OCI-LY3 (cell line): Measurements from ENCODE around the gene DYRK3.
A peak's percentile ranks its signal among the peaks of the same experiment; 100 is the strongest.

Source experiments
- H2AFZ ChIP-seq: fragments of 200-600, 300-600 bp; shearing (Covaris generic); 2 replicates; pipeline ENCODE4 v1.6.0; 2014; ENCODE audit warnings: antibody characterized with exemption, low read depth, low read length
- H3K27ac ChIP-seq: fragments of 200-600, 300-600 bp; sonication (generic); 2 replicates; pipeline ENCODE4 v1.5.1; 2014; ENCODE audit warnings: mild to moderate bottlenecking, low read length, moderate library complexity, mixed read lengths
- H3K27me3 ChIP-seq: fragments of 200-600, 300-600 bp; sonication (generic); 2 replicates; pipeline ENCODE4 v1.6.1; 2014; ENCODE audit warnings: low read depth, low read length, mixed read lengths
- H3K36me3 ChIP-seq: fragments of 200-600, 300-600 bp; sonication (generic); replicated peaks from 2 replicates; pipeline ENCODE3; 2014; ENCODE audit warnings: low read depth, low read length, mixed read lengths
- H3K4me1 ChIP-seq: fragments of 300-600, 200-600 bp; sonication (generic); 2 replicates; pipeline ENCODE4 v1.6.1; 2014; ENCODE audit warnings: low read length, mixed read lengths
- H3K4me2 ChIP-seq: fragments of 200-600, 300-600 bp; sonication (generic); 2 replicates; pipeline ENCODE4 v1.6.1; 2014; ENCODE audit warnings: low read length, mixed read lengths
- H3K4me3 ChIP-seq: fragments of 300-600, 200-600 bp; sonication (generic); 2 replicates; pipeline ENCODE4 v1.5.1; 2014; ENCODE audit warnings: antibody characterized with exemption, mild to moderate bottlenecking, low read length, moderate library complexity
- H3K79me2 ChIP-seq: fragments of 300-600, 200-600 bp; shearing (Covaris generic); 2 replicates; pipeline ENCODE4 v1.6.1; 2014; ENCODE audit warnings: mild to moderate bottlenecking, low read length, mixed read lengths
- H3K9ac ChIP-seq: fragments of 300-600, 200-600 bp; shearing (Covaris generic); 2 replicates; pipeline ENCODE4 v1.6.0; 2014; ENCODE audit warnings: mild to moderate bottlenecking, low read length, moderate library complexity
- H3K9me3 ChIP-seq: fragments of 200-600, 300-600 bp; shearing (Covaris generic); 2 replicates; pipeline ENCODE4 v1.6.1; 2014; ENCODE audit warnings: low read length, mixed read lengths; ENCODE audit not compliant: insufficient read depth
- H4K20me1 ChIP-seq: fragments of 200-600, 300-600 bp; sonication (generic); 2 replicates; pipeline ENCODE4 v1.6.1; 2016; ENCODE audit warnings: low read length, mixed read lengths; ENCODE audit not compliant: insufficient read depth
- EZH2phosphoT487 ChIP-seq: fragments of 200-600 bp; shearing (Covaris generic); IDR thresholded peaks from 2 replicates; pipeline ENCODE4 v1.6.1; 2018; ENCODE audit warnings: antibody characterized with exemption, mixed run types, low read depth
- TF ChIP-seq, protein P1 (sequence below): fragments of 200-600, 300-600 bp; sonication (generic); IDR thresholded peaks from 2 replicates; pipeline ENCODE4 v1.5.1; 2014; ENCODE audit warnings: antibody characterized with exemption, low read length, low read depth

Gene DYRK3

DNA sequence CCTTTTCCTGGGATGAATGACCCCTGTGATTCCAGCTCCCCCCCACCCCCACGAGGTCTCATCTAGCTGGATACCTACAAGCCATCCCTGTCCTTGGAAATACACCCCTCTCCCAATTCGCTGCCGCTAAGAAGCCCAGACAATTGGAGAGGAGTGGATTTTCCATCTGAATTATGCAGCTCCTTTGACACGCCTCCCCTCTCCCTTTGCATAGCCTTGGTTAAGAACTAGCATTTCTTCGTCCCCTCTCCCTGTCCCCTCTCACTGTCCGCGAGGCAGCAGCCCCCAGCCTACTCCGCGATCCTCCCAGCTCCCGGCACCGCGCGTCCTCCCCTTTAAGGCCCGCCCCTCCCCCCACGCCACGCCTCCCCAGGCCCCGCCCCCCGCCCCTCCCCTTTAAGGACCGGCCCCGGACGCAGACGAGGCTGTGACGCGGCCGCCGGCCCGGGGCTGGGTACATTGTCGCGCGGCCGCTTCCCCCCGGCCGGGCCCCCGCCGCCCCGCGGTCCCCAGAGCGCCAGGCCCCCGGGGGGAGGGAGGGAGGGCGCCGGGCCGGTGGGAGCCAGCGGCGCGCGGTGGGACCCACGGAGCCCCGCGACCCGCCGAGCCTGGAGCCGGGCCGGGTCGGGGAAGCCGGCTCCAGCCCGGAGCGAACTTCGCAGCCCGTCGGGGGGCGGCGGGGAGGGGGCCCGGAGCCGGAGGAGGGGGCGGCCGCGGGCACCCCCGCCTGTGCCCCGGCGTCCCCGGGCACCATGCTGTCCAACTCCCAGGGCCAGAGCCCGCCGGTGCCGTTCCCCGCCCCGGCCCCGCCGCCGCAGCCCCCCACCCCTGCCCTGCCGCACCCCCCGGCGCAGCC is 49.4 kb downstream of the DYRK3 start, which contains the start of gene MAPKAPK2:
TSS of gene MAPKAPK2 (plus strand) at position 428 of the 856 bp plus-strand sequence. CDS start at position 753, 325 bp downstream.
- Histone ChIP-seq H3K4me1 (peaks cover 62% of the 10 kb centered on the region), H3K9ac (peak within 1 kb of the TSS; percentile 75), H2AFZ (no peak within 1 kb of the TSS; the same call in 1 of the 2 replicates), H3K4me2 (peak within 1 kb of the TSS; percentile 94), H4K20me1 (peaks cover 38% of the 10 kb centered on the region), H3K79me2 (peaks cover 46% of the 10 kb centered on the region), H3K27ac (peak within 1 kb of the TSS; percentile 54), H3K9me3 (no peaks in the 10 kb centered on the region), H3K4me3 (peak within 1 kb of the TSS; percentile 80), H3K27me3 (peaks cover 11% of the 10 kb centered on the region), H3K36me3 (no peaks in the 10 kb centered on the region)
- no peak for TF ChIP-seq EZH2phosphoT487
- TF ChIP-seq, protein P1, sequence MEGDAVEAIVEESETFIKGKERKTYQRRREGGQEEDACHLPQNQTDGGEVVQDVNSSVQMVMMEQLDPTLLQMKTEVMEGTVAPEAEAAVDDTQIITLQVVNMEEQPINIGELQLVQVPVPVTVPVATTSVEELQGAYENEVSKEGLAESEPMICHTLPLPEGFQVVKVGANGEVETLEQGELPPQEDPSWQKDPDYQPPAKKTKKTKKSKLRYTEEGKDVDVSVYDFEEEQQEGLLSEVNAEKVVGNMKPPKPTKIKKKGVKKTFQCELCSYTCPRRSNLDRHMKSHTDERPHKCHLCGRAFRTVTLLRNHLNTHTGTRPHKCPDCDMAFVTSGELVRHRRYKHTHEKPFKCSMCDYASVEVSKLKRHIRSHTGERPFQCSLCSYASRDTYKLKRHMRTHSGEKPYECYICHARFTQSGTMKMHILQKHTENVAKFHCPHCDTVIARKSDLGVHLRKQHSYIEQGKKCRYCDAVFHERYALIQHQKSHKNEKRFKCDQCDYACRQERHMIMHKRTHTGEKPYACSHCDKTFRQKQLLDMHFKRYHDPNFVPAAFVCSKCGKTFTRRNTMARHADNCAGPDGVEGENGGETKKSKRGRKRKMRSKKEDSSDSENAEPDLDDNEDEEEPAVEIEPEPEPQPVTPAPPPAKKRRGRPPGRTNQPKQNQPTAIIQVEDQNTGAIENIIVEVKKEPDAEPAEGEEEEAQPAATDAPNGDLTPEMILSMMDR = no peak

- peaks cover 11% of the 10 kb centered on the region for H3K27me3 ChIP-seq
- H3K36me3 ChIP-seq = no peaks in the 10 kb centered on the region
- TF ChIP-seq EZH2phosphoT487 = no peak
- TF ChIP-seq, protein P1 = no peak
- peak overlapping the region; percentile 77 for H3K4me3 ChIP-seq
- peaks cover 56% of the 10 kb centered on the region for H3K4me1 ChIP-seq
- H3K4me2 ChIP-seq = peak overlapping the region; percentile 77
- no peaks in the 10 kb centered on the region for H3K9me3 ChIP-seq
- H2AFZ ChIP-seq = no peak overlapping the region
- H3K79me2 ChIP-seq = peaks cover 52% of the 10 kb centered on the region
- H3K27ac ChIP-seq = peak overlapping the region; percentile 54
- H3K9ac ChIP-seq = peak overlapping the region; percentile 75
- peaks cover 44% of the 10 kb centered on the region for H4K20me1 ChIP-seq
Observed at GRCh38 chr1:206685334-206685768, 50.0 kb downstream of the DYRK3 start.

DNA sequence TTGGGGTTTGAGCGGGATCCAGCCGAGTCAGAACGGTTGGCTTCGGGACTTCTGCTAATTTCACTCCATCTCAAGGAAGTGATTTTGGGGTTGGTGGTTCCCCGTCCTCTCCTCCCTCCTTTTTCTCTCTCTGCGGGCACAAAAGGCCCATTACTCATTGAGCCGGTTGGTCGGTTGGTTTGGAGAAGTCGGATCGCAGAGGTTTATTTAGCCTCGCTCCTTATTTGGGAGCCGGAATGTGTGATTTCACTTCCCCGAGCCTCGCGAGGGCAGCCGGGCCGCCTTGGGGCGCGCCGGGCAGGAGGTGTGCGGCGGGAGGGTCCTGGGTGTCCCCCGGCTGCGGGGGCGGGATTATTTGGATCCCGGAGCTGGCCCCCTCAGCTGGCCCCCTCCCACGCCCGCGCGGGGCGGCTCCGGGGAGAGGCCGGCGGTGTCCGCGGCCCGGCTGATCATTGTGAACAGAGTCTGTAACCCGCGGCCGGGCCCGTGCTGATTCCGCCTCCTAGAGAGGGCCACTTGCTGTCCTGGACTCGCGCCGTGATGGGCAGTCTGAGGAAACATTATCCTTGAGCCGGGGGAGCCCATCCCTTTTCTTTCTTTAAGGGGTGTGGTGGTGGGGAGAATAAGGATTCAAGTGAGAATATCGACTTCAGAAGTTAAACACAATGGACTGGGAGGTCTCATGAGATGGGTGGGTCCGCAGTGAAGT is 50.6 kb downstream of the DYRK3 start:
- Histone ChIP-seq H3K4me3 (peak overlapping the region; percentile 77), H3K9ac (peak overlapping the region; percentile 75), H3K36me3 (no peaks in the 10 kb centered on the region), H3K4me2 (peak overlapping the region; percentile 77), H3K27me3 (peaks cover 11% of the 10 kb centered on the region), H3K79me2 (peaks cover 58% of the 10 kb centered on the region), H3K27ac (peak overlapping the region; percentile 54), H4K20me1 (peaks cover 50% of the 10 kb centered on the region), H2AFZ (no peak overlapping the region), H3K9me3 (no peaks in the 10 kb centered on the region), H3K4me1 (peaks cover 50% of the 10 kb centered on the region)
- TF ChIP-seq, protein P1 = no peak
- no peak for TF ChIP-seq EZH2phosphoT487
